Activated T-cell treated with anti-CD3 and anti-CD28 coated beads for 4 hours (primary cell): Measurements from ENCODE around the gene IRGC.
A peak's percentile ranks its signal among the peaks of the same experiment; 100 is the strongest.
"Not testable (repeated sequence)": the region's sequence is repeated elsewhere in the genome, so short reads cannot be mapped to it uniquely, and the experiment has no call there.

Experiments
- DNase-seq: peaks from one replicate; pipeline ENCODE4 v3.0.0-alpha.2; 2020

Gene IRGC, protein sequence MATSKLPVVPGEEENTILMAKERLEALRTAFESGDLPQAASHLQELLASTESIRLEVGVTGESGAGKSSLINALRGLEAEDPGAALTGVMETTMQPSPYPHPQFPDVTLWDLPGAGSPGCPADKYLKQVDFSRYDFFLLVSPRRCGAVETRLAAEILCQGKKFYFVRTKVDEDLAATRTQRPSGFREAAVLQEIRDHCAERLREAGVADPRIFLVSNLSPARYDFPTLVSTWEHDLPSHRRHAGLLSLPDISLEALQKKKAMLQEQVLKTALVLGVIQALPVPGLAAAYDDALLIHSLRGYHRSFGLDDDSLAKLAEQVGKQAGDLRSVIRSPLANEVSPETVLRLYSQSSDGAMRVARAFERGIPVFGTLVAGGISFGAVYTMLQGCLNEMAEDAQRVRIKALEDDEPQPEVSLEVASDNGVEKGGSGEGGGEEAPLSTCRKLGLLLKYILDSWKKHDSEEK

GRCh38 chr19:43715776-43716175 is at the start of gene IRGC:
TSS of gene IRGC (plus strand) at chr19:43716076. CDS start at chr19:43718559, 2,483 bp downstream.
- no peak for DNase-seq

- DNase-seq, result no peak
Measured at GRCh38 chr19:43667126-43667875, 48.6 kb upstream of the IRGC start.

- no peak for DNase-seq
Measured at GRCh38 chr19:43667876-43668405, 47.9 kb upstream of the IRGC start.

- DNase-seq, result peak; percentile 94
Measured at GRCh38 chr19:43668406-43669109, 47.3 kb upstream of the IRGC start.

- DNase-seq, result no peak
Measured at GRCh38 chr19:43672061-43672679, 43.7 kb upstream of the IRGC start.

DNA sequence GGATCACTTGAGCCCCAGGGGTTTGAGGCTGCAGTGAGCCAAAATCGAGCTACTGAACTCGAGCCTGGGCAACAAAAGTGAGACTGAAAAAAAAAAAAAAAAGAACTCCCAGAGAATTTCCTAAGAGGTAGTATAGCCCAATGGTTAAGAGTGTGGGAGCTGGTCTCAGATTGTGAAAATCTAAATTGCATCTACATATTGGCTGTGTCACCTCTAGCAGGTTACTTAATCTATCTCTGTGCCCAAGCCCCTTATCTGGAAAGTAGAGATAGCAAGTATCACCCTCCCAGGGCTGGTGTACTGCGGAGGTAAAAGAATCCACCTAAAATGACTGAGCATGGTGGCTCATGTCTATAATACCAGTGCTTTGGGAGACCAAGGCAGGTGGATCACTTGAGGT is 42.2 kb upstream of the IRGC start:
- DNase-seq, result no peak

GRCh38 chr19:43674183-43674582 is 41.7 kb upstream of the IRGC start:
- no peak for DNase-seq

DNA sequence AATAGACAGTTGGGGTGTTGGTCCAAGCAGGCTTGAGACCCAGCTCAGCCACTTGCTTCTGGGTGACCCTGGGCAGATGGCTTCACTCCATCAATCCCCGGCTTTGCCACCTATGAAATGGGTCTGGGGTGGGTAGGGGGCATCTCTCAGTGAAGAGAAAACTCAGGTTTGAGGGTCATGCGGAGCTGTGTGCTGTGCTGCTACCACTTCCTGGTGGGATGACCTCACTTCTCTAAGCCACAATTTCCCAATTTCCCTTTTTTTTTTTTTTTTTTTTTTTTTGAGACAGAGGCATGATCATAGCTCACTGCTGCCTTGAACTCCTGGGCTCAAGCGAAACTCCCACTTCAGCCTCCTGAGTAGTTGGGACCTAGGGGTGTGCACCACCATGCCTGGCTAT is 41.3 kb upstream of the IRGC start:
- no peak for DNase-seq

- DNase-seq, result no peak
Measured at GRCh38 chr19:43675269-43675879, 40.5 kb upstream of the IRGC start.

DNA sequence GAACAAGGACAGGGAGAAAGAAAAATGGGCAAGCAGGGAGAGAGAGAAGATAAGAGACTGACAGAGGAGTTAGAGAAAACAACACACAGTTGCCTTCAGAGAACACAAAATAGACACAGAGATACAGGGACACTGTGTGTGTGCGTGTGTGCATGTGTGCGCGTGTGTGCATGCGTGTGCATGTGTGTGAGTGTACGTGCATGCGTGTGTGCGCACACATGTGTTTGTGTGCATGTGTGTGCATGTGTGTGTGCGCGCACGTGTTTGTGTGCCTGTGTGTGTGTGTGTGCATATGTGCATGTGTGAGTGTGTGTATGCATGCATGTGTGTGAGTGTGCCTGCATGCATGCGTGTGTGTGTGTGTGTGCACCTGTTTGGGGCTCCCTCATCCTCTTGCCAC is 40.0 kb upstream of the IRGC start:
- DNase-seq, result no peak

DNA sequence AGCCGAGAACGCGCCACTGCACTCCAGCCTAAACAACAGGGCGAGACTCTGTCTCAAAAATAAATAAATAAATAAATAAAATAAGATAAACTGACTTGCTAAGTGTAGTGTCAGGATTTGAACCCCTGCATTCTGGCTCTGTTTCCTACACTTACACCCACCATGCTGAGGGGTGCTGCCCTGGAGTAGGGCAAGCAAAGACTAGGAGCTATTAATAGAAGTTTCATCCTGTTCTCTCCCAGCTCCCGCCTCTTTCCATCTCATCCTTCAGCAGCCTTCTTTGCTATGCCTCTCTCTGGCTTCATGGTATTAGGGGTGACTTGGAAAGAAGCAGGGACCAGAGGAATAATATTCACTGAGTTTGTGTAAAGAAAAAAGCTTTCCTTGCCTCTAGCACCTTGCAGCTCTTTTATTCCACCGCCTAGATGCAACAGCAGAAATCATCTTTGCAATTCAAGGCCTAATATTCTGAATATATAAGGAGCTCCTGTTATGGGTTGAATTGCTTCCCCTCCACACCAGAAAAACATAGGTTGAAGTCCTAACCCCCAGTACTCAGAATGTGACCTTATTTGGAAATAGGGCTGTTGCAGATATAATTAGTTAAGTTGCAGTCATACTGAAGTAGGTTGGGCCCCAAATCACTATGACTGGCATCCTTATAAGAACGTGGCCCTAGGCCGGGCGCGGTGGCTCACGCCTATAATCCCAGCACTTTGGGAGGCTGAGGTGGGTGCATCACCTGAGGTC is 37.2 kb upstream of the IRGC start:
- DNase-seq, result no peak

DNA sequence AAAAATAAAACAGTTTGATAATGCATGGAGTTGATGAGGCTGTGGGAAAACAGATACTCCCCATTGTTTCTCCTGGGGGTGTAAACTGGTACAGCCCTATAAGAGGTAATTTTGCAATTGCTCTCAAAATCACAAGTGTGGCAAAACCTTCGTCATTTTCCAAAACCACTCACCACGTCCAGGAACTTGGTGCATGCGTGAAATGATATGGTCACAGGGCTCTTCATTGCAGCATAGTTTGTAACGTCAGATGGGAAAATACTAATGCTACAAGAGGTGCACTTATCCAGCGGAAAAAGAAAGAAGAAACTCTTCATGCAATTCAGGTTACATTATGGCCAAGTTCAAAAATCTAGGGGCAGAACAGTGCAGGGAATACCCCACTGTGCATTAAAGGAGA is 34.1 kb upstream of the IRGC start:
- DNase-seq, result no peak

DNA sequence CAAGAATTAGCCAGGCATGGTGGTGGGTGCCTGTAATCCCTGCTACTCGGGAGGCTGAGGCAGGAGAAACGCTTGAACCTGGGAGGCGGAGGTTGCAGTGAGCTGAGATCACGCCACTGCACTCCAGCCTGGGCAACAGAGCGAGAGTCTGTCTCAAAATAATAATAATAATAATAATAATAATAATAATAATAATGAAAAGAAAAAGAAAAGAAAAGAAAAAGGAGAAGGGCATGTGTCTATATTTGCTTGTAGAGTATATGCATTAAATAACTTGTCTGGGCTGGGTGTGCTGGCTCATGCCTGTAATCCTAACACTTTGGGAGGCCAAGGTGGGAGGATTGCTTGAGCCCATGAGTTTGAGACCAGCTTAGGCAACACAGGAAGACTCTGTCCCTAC is 33.6 kb upstream of the IRGC start:
- not testable (repeated sequence) for DNase-seq

DNA sequence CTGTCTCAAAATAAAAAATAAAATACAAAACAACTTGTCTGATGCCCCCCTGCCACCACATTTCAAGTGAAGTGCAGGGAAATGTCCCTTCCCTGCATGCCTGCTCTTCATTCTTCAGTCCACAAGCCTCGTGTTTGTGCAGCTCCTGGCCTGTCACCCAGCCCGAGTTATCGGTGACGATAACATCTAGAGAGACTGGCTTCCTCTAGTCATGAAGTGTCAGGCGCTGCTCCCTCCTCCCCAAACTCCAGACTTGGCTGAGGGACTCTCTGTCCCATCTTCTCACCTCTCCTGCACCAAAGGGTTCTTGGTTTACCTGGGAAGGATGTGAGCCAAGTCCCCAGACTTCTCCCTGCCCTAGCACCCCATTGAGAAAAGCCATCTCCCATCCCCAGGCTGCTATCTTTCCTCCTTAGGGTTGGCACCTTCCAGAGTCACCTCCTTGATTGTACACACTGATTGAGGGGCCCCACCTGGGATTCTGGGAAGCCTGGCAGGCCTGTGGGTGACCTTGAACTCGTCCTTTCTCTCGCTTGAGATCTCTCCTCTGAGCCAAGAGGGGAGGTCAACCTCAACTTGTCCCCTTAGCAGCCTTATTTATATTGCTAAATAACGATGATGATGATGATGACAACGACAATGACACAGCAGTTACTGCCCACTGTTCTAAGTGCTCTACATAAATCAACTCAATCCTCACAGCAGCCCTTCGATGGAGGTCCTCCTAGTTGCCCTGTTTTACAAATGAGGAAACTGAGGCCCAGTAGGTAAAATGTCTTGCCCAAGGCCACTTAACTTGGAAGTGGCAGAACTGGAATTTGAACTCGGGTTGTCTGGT is 32.8 kb upstream of the IRGC start:
- DNase-seq, result no peak

- no peak for DNase-seq
Measured at GRCh38 chr19:43683905-43684304, 32.0 kb upstream of the IRGC start.

DNA sequence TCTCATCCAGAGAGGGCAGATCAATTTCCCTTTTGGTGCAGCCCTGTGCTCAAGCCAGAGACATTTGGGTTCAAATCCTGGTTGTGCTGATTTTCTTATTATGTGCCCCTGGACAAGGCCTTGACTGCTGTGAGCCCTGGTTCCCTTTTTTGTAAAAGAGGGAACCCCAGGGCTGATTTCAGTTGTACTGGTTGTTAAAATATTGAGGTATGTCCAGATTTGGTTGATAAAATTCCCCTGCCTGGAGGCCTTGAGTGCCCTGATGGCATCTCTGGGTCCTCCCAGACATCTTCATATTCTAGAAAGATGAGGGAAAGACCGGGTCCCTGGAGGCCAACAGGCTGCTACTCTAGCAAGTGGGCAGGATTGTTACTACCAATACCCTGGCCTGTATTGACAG is 31.6 kb upstream of the IRGC start:
- no peak for DNase-seq

GRCh38 chr19:43687660-43687997 is 28.2 kb upstream of the IRGC start:
- no peak for DNase-seq

- no peak for DNase-seq
Measured at GRCh38 chr19:43688059-43688701, 27.7 kb upstream of the IRGC start.

- no peak for DNase-seq
Measured at GRCh38 chr19:43690444-43690843, 25.4 kb upstream of the IRGC start.

DNA sequence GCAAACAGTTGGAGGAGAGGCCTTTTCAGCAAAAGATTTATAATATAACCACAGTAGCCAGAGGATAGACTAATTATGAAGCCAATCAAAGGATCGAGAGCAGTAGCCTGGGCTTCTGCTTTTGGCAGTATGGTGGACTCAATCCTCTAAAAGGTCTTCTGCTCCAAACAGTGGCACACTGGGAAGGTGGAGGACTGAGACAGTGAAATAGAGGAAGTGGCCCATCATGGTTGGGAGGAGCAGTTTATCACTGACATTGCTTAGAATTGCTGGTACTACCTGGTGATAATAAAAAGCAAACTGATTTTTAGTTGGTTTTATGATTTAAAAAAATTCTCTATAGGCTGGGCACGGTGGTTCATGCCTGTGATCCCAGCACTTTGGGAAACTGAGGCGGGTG is 25.0 kb upstream of the IRGC start:
- DNase-seq, result no peak
